ENCODE data around the gene ST6GALNAC2.
"Not testable (repeated sequence)": the region's sequence is repeated elsewhere in the genome, so short reads cannot be mapped to it uniquely, and the experiment has no call there.

Gene ST6GALNAC2

DNA sequence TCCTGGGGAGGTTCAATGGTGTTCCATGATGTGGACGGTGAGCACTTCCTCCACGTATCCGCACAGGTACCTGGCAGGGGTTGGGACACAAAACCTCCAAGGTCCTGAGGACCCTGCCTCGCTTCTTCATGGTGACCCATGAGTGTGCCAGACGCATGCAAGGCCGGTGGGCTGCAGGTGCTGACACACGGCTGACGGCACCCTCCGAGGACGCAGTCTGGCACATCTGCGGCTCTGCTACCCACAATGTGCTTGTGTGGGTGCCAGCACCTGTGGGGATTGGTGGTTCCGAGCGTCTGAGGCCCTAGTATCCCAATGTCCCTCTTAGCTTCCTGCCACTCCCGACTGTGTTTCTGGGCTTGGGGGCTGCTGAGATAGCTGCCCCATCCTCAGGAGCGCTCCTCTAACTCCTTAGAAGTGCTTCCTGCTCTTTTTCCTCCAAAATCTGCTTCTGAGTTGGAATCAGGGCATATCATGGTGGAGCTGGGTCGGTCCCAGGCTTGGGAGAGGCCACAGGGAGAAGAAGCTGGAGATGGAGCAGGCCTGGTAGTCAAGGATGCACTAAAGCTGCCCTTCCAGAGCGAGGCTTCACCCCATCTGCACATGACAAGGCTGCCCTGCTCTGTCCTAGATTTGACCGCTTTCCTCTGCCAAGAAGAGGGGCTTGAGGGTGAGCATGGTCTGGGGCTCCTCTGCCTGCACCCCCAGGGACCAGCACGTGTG, 49.7 kb downstream of the ST6GALNAC2 start:
- no peak for DNase-seq (ENCODE audit: extremely low read depth, low read depth)
- H3K4me3 ChIP-seq (replicated peaks; ENCODE audit: low read depth, low read length), result no peak overlapping the region
- TF ChIP-seq CTCF (IDR thresholded peaks at IDR 0.05; ENCODE audit: low read depth, low read length, missing control alignments), result no peak

- TF ChIP-seq CTCF (IDR thresholded peaks at IDR 0.05; ENCODE audit: low read depth, low read length, missing control alignments), result no peak
- H3K4me3 ChIP-seq (replicated peaks; ENCODE audit: low read depth, low read length), result no peak overlapping the region
- no peak for DNase-seq (ENCODE audit: extremely low read depth, low read depth)
Observed at GRCh38 chr17:76534831-76535732, 50.6 kb downstream of the ST6GALNAC2 start.

- not testable (repeated sequence) for H3K4me3 ChIP-seq (replicated peaks; ENCODE audit: low read depth, low read length); DNase-seq (ENCODE audit: extremely low read depth, low read depth)
Observed at GRCh38 chr17:76533640-76534359, 51.9 kb downstream of the ST6GALNAC2 start.

GRCh38 chr17:76532072-76532651, 53.5 kb downstream of the ST6GALNAC2 start:
- no peak for TF ChIP-seq CTCF (IDR thresholded peaks at IDR 0.05; ENCODE audit: low read depth, low read length, missing control alignments)
- DNase-seq (ENCODE audit: extremely low read depth, low read depth), result no peak
- H3K4me3 ChIP-seq (replicated peaks; ENCODE audit: low read depth, low read length), result no peak overlapping the region

DNA sequence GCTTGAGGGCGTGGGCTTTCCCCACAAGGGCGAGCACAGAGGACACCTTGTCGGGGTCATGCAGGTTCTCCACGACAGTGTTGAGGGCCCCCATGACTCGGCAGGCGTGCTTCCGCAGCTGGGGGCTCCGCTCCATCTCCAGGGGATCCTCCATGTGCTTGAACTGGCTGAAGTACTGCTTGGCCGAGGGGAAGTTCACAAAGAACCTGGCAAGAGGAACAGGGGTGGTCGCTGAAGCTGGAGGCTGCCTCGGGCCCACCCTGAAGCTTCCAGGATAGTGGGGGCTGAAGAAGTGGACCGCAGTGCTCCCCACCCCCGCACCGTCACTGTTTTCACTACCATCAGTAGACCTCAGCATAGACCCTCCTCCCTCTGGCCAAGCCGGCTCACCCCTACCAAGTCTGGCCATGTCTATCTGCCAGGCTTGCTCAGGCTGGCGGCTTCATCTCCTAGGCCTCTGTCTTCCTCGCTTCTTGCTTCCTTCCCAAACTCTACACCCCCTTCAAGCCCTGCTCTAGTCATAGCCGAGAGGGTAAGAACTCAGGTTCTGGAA, 54.1 kb downstream of the ST6GALNAC2 start:
- no peak overlapping the region for H3K4me3 ChIP-seq (replicated peaks; ENCODE audit: low read depth, low read length)
- no peak for DNase-seq (ENCODE audit: extremely low read depth, low read depth)
- no peak for TF ChIP-seq CTCF (IDR thresholded peaks at IDR 0.05; ENCODE audit: low read depth, low read length, missing control alignments)

DNA sequence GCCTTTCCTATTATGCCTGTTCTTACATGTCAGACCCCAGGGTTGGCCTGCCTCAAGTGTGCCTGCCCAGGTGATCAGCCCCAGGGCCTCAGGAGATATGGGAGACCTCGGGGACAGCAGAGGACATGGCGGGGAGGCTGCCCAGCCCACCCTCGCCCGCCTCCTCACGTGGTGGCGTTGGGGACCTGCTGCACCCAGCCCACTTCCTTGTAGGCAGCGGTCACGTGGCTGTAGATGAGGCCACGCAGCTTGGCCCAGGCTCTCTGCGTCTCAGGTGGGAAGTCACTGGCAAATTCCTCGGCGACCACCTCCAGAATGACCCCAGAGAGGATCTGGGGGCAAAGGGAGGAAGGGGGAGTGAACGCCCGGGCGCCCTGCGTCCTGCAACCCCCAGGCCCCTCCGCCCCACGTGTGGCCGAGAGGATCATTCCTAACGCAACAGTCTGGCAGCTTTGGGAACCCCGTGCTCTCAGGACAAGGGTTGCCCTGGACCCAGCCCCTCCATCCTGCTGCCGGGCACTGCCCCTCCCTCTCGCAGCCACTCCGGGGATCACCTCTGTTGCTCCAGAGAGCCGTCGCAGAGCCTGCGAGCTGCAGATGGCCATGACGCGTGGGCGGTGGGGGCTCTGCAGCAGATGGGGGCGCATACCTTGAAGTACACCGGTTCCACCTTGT, 54.7 kb downstream of the ST6GALNAC2 start:
- TF ChIP-seq CTCF (IDR thresholded peaks at IDR 0.05; ENCODE audit: low read depth, low read length, missing control alignments), result no peak
- DNase-seq (ENCODE audit: extremely low read depth, low read depth), result no peak
- H3K4me3 ChIP-seq (replicated peaks; ENCODE audit: low read depth, low read length), result no peak overlapping the region

All from HFF-Myc (cell line).